ENCODE results near the gene ELMO1.

ELMO1 gene

GRCh38 chr7:36875794-36876193, 572.9 kb downstream of the ELMO1 start:
- intact Hi-C loops (cut with DNase I; ENCODE audit: low total_unique reads), result no loop called here
- Histone ChIP-seq H3K4me1 (no peaks in the 10 kb centered on the region), H3K27me3 (no peaks in the 10 kb centered on the region), H3K4me3 (no peak overlapping the region), H3K36me3 (peaks cover 0 to 5% (median 0%) of the 10 kb centered on the region in 3 donors), H3K9me3 (no peaks in the 10 kb centered on the region), H3K27ac (no peak overlapping the region)
- DNase-seq, result no peak
- no peak for TF ChIP-seq CTCF (IDR thresholded peaks at IDR 0.05)

GRCh38 chr7:36874041-36874440, 574.6 kb downstream of the ELMO1 start:
- DNase-seq, result no peak
- intact Hi-C loops (cut with DNase I; ENCODE audit: low total_unique reads), result no loop called here
- H3K9me3 ChIP-seq, result no peaks in the 10 kb centered on the region
- H3K27ac ChIP-seq, result no peak overlapping the region
- H3K27me3 ChIP-seq, result no peaks in the 10 kb centered on the region
- H3K4me1 ChIP-seq, result no peaks in the 10 kb centered on the region
- no peak for TF ChIP-seq CTCF (IDR thresholded peaks at IDR 0.05)
- H3K4me3 ChIP-seq, result no peak overlapping the region
- peaks cover 0 to 5% (median 0%) of the 10 kb centered on the region in 3 donors for H3K36me3 ChIP-seq

- H3K27me3 ChIP-seq, result no peaks in the 10 kb centered on the region
- H3K36me3 ChIP-seq, result peaks cover 0 to 6% (median 4%) of the 10 kb centered on the region in 3 donors
- H3K4me3 ChIP-seq, result no peak overlapping the region
- no peak for DNase-seq
- H3K27ac ChIP-seq, result no peak overlapping the region
- no peaks in the 10 kb centered on the region for H3K4me1 ChIP-seq
- no peak for TF ChIP-seq CTCF (IDR thresholded peaks at IDR 0.05)
- intact Hi-C loops (cut with DNase I; ENCODE audit: low total_unique reads), result no loop called here
- H3K9me3 ChIP-seq, result no peaks in the 10 kb centered on the region
Measured at GRCh38 chr7:36871863-36872262, 576.8 kb downstream of the ELMO1 start.

- TF ChIP-seq CTCF (IDR thresholded peaks at IDR 0.05), result no peak
- H3K36me3 ChIP-seq, result peaks cover 0 to 6% (median 0%) of the 10 kb centered on the region in 3 donors
Measured at GRCh38 chr7:36871355-36871738, 577.3 kb downstream of the ELMO1 start.

GRCh38 chr7:36870625-36871354, 577.9 kb downstream of the ELMO1 start:
- no peak for DNase-seq
- no peaks in the 10 kb centered on the region for H3K9me3 ChIP-seq
- peaks cover 0 to 6% (median 0%) of the 10 kb centered on the region in 3 donors for H3K36me3 ChIP-seq
- no peaks in the 10 kb centered on the region for H3K27me3 ChIP-seq
- no peaks in the 10 kb centered on the region for H3K4me1 ChIP-seq
- no peak for TF ChIP-seq CTCF (IDR thresholded peaks at IDR 0.05)
- no peak overlapping the region for H3K4me3 ChIP-seq
- intact Hi-C loops (cut with DNase I; ENCODE audit: low total_unique reads), result no loop called here
- H3K27ac ChIP-seq, result no peak overlapping the region

More at GRCh38 chr7:36871355-36871738, 577.3 kb downstream of the ELMO1 start:
- Histone ChIP-seq H3K4me3 (no peak overlapping the region), H3K4me1 (no peaks in the 10 kb centered on the region), H3K9me3 (no peaks in the 10 kb centered on the region), H3K27me3 (no peaks in the 10 kb centered on the region), H3K27ac (no peak overlapping the region)
- DNase-seq, result no peak
- intact Hi-C loops (cut with DNase I; ENCODE audit: low total_unique reads), result no loop called here

Measured in tibial artery (tissue), 4 donors.